Stimulated activated CD4-positive, alpha-beta T cell treated with anti-CD3 and anti-CD28 coated beads, Interleukin-4, amount 100 ng/mL, for 48 hours (primary cell): ENCODE data around the gene SLAMF9.

ENCODE experiments used
- DNase-seq, 2 donors: peaks; one replicate each; pipeline ENCODE4 v3.0.0-alpha.2; 2020; ENCODE audit warnings: low read depth in 2 of 2

The SLAMF9 gene

GRCh38 chr1:159945483-159946241, 8.4 kb downstream of the SLAMF9 start, which contains the start of gene IGSF9:
Gene IGSF9 (minus strand): TSS chr1:159945613. CDS start chr1:159943454, 2,159 bp downstream.
- peak; percentile 40 to 49 for DNase-seq

GRCh38 chr1:159944623-159945455, 9.2 kb downstream of the SLAMF9 start:
- no peak for DNase-seq

DNA sequence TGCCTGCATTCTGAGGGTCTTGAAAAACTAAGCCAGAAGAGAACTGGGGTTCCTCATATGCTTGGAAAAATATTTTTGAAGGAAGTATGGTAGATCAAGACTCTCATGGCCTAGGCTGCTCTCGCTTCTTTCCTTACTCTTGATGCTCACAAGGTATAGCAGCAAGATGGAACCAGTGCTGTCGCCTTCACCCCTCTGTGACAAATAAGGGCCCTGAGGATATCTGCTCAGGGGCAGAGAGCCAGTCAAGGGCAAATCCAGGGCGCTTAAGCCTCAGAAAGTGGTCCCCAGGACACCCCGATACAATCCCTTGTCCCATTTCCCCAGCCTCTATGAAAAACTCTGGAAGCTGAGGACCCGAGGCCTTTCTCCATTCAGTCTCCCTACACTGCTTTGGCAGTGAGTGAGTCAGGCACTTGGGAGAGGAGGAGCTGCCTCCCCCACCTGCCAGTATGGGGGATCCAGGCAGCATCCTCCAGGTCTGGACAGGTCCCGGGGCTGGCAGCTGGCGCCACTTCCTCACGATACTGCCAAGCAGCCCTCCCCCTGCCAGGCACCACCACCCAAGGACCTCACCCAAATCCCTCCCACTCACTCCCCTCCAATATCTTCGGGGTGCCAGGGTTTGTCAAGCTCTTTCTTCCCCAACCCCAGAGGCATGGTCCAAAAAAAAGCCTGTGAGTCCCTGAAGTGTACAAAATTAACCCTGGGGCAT, 10.0 kb downstream of the SLAMF9 start:
- no peak for DNase-seq

- no peak for DNase-seq
Observed at GRCh38 chr1:159943278-159943640, 10.8 kb downstream of the SLAMF9 start.

- DNase-seq: no peak
Observed at GRCh38 chr1:159942632-159943277, 11.3 kb downstream of the SLAMF9 start.

- DNase-seq: no peak
Observed at GRCh38 chr1:159941591-159942560, 12.2 kb downstream of the SLAMF9 start.

DNA sequence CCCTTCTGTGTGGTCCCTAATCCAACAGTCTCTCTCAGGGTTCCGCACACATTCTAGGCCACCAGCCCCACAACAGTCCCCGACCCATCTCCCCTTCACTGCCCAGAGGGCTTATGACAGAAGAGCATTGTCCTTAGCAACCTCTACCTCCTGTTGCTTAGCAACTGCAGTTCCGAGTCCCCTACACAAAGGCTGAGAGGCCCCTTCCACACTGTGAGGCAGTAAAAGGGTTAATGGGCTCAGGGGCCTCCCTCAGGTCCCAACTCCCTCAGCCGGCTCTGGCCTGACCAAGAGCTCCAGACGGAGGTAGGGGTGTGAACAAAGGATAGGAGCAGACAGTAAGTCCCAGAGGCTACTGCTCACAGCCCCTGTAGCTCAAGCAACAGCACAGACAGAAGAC, 12.9 kb downstream of the SLAMF9 start:
- DNase-seq: no peak

DNA sequence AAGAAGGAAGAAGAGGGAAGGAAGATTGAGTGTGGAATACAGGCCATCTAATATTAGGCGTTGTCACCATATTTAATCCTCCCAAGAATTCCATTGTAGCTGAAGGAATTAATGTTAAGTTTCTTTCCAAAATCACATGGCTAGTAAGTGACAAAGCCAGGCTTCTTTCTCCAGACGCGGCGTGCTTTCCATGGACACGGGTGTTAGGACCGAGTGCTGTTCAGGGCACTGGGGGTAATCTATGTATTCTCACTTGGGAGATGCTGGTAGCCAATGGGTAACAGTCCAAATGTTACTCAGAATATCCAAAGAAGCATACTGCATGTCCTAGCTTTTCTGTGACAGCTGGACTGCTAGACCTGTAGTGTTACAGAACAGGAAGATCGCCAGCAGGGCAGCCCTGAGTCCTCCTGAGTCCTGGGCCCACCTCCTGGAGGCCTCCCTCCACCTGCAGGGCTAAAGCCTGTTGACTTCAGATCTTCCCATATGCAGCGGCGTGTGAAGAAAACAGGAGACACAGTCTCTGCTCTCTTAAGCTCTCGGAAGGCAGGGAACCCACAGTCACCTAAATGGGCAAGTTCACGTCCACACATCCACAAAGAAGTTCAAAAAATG, 13.9 kb downstream of the SLAMF9 start:
- DNase-seq: no peak

DNA sequence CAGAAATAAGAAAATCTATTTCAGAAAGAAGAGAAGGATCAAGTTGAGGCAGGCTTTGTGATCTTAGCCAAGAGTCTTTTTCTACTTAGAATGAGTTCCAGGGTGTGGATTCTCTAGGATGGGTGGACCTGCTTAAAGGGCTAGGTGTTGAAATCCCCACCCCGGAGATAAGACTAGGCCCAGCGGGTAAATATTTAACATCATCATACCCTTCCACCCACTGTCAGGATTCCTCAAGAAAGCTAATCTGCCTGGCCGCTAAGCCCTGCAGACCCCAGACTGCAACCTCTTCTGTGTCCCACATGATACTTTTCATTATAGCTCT, 14.4 kb downstream of the SLAMF9 start:
- no peak for DNase-seq

GRCh38 chr1:159938905-159939677, 14.9 kb downstream of the SLAMF9 start:
- DNase-seq: no peak

- no peak for DNase-seq
Observed at GRCh38 chr1:159938211-159938852, 15.7 kb downstream of the SLAMF9 start.

DNA sequence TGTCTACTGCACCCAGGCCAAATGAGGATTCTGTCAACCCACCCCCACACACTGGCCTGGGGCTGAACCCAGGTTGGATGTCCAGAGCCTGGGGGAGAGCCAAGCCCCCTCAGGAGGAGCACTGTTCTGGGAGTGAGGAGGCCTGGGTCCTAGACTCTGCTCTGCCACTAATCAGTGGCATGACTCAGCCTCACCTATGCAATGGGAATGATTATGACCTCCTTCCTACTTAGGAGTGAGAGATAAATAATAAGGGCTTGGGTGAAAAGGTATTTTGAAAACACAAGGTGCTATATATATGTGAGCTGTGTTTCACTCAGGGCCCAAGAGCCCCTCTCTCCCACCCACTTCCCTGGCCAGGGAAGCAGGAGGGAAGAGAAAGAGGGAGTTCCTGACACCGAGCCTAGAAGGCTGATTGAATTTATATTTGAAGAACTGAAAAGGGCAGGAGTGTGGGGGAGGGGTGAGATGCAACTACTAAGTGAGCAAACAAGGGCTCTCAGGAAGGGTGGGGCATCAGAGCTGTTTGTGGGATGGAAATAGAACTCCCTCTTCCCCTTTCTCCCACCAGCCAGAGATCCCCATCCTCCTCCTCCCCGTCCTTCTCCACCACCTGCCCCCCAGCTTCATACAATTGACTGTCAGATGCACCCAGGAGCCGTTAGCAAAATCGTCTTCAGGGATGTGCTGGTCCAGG, 16.8 kb downstream of the SLAMF9 start:
- DNase-seq: no peak

DNA sequence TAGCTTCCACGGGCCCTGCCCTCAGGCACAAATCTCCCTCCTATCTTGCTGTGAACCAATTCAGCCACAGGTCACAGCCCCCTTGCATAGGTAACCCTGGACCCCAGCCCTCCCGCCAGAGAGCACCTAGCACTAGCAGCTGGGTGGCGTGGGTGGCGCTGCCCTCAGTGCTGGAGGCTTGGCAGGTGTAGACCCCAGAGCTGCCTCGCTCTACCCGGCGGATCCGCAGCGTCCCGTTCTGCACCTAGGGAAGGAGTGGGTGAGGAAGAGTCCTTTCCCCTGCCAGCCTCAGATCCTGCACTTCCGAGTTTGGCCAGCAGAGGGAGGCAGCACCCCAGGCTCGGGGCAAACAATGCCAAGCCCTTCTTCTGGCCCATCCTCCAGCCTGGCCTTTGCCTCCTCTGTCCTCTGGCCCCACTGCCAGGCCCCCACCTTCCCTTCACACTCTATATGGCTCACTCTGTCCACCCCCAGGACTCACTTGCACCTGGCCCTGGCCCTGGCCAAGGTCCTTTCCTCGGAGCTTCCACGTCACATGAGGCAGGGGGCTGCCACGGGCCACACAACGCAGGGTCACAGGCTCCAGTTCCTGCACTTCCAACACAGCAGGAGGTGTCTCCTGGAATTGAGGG, 17.6 kb downstream of the SLAMF9 start:
- DNase-seq: peak; percentile 73 to 87

DNA sequence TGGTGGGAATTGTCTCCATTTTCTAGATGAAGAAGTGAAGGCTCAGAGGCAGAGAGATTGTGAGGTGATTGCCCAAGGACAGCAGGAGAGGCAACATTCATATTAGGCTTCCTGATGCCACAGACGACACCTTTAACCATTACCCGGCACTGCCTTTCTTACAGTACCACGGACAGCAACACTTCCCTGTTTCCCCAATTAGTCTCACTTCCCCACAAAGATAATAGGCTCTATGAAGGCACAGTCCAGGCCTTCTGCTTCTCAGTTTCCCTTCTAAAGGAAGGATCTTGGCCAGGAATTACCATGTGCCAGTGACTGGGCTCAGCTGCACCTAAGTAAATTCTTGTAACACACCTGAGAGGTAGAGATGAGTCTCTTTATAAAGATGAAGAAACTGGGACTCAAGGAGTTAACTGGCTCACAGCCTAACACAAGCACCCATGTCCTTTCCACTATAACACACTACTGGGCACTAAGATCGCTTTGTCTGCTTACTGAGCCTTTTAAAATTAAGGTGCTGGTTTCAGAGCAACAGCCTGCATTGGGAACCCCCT, 18.2 kb downstream of the SLAMF9 start:
- no peak for DNase-seq

GRCh38 chr1:159935305-159935704, 18.7 kb downstream of the SLAMF9 start:
- DNase-seq: no peak

GRCh38 chr1:159934136-159935039, 19.6 kb downstream of the SLAMF9 start:
- no peak for DNase-seq

DNA sequence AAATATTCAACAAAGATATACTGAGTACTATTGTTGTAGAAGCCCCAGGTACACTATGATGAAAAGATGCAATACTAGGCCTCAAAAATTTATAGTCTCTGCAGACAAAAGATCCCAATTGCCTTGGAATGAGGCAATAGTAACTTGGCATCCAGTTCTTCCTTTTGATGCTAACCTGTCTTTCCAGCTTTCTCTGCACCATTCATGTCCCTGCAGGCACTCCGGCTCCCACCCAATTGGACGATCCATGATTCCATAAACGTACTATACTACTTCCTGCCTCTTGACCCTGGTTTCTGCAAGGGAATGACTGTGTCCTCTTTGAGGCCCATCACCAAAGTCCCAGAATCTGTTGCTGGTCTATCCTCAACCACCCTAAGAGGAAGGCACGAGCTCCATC, 20.7 kb downstream of the SLAMF9 start:
- DNase-seq: no peak
